Hepatocyte (in vitro differentiated cells): Measurements from ENCODE around the gene CREBL2.

Experiments used
- CTCF ChIP-seq: fragments of 200-600 bp; sonication (generic); IDR thresholded peaks from 2 replicates; pipeline ENCODE4 v1.5.1; 2016; ENCODE audit warnings: antibody characterized with exemption, mild to moderate bottlenecking; ENCODE audit not compliant: poor library complexity
- EZH2 ChIP-seq: fragments of 200-600 bp; sonication (generic); IDR thresholded peaks from 2 replicates; pipeline ENCODE4 v1.6.1; 2016; ENCODE audit warnings: antibody characterized with exemption, mild to moderate bottlenecking, borderline replicate concordance
- EZH2phosphoT487 ChIP-seq: fragments of 200-600 bp; sonication (generic); IDR thresholded peaks from one replicate; pipeline ENCODE4 v1.6.1; 2018; ENCODE audit warnings: antibody characterized with exemption, mild to moderate bottlenecking, low read depth, moderate library complexity; ENCODE audit not compliant: unreplicated experiment, severe bottlenecking

GRCh38 chr12:12663644-12664294 is 52.1 kb downstream of the CREBL2 start:
- TF ChIP-seq CTCF: no peak
- no peak for TF ChIP-seq EZH2
- TF ChIP-seq EZH2phosphoT487: no peak
